Measurements from ENCODE around the gene LTBP3. TPM values are rescaled to one million over a fixed set of nuclear protein-coding genes. Genes with fewer than 3 reads are reported as not detected.

The LTBP3 gene
- total and polyA plus RNA-seq, 4 donors = 47.5 to 198 (median 114) TPM

GRCh38 chr11:65563601-65564000, 5.4 kb upstream of the LTBP3 start:
- WGBS (ENCODE audit: insufficient coverage) = 97% methylated on average over 3 of the region's 4 CpGs
- no peak overlapping the region for H3K4me3 ChIP-seq (ENCODE audit: low read depth, low read length)
- H3K36me3 ChIP-seq (ENCODE audit: control insufficient read depth, insufficient read depth, low read length) = peaks cover 13% of the 10 kb centered on the region
- no peaks in the 10 kb centered on the region for H3K9me3 ChIP-seq (ENCODE audit: control insufficient read depth, insufficient read depth, low read length)
- no peaks in the 10 kb centered on the region for H3K27me3 ChIP-seq (ENCODE audit: control insufficient read depth, insufficient read depth, low read length)
- DNase-seq (ENCODE audit: low read depth in 4 of 6, low spot score in 6 of 6) = no peak
- H3K27ac ChIP-seq (ENCODE audit: low read depth, low read length) = no peak overlapping the region
- H3K4me1 ChIP-seq (ENCODE audit: control insufficient read depth, insufficient read depth, low read length) = peaks cover 31% of the 10 kb centered on the region

- Histone ChIP-seq H3K36me3 (ENCODE audit: control insufficient read depth, insufficient read depth, low read length) (peaks cover 5% of the 10 kb centered on the region), H3K27ac (ENCODE audit: low read depth, low read length) (no peak overlapping the region), H3K9me3 (ENCODE audit: control insufficient read depth, insufficient read depth, low read length) (no peaks in the 10 kb centered on the region), H3K4me1 (ENCODE audit: control insufficient read depth, insufficient read depth, low read length) (peaks cover 33% of the 10 kb centered on the region), H3K27me3 (ENCODE audit: control insufficient read depth, insufficient read depth, low read length) (no peaks in the 10 kb centered on the region), H3K4me3 (ENCODE audit: low read depth, low read length) (no peak overlapping the region)
- 94% methylated on average over 2 of the region's 9 CpGs for WGBS (ENCODE audit: insufficient coverage)
- DNase-seq (ENCODE audit: low read depth in 4 of 6, low spot score in 6 of 6) = no peak
These were observed 4.6 kb upstream of the LTBP3 start for GRCh38 chr11:65562788-65563187.

DNA sequence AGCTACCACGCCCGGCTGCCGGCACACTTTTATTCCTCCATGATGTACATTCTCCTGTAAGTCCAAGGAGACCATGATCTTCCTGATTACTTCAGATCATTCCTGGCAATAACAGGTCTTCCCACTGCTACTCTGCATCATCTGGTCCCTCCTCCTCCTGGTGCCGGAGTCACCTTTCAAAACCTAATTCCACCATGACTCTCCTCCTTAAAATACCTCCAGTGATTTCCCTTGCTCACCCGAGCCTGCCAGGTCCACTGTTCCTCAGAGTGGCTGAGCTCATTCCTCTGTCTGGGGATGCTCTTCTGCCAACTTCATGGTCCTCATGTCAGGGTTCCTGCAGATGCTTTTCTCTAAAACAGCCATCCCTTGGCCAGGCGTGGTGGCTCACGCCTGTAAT, 3.9 kb upstream of the LTBP3 start:
- 90% methylated on average over 7 of the region's 7 CpGs for WGBS (ENCODE audit: insufficient coverage)
- Histone ChIP-seq H3K36me3 (ENCODE audit: control insufficient read depth, insufficient read depth, low read length) (peaks cover 2% of the 10 kb centered on the region), H3K4me1 (ENCODE audit: control insufficient read depth, insufficient read depth, low read length) (peaks cover 38% of the 10 kb centered on the region), H3K9me3 (ENCODE audit: control insufficient read depth, insufficient read depth, low read length) (no peaks in the 10 kb centered on the region), H3K27me3 (ENCODE audit: control insufficient read depth, insufficient read depth, low read length) (no peaks in the 10 kb centered on the region), H3K27ac (ENCODE audit: low read depth, low read length) (no peak overlapping the region), H3K4me3 (ENCODE audit: low read depth, low read length) (no peak overlapping the region)
- no peak for DNase-seq (ENCODE audit: low read depth in 4 of 6, low spot score in 6 of 6)

DNA sequence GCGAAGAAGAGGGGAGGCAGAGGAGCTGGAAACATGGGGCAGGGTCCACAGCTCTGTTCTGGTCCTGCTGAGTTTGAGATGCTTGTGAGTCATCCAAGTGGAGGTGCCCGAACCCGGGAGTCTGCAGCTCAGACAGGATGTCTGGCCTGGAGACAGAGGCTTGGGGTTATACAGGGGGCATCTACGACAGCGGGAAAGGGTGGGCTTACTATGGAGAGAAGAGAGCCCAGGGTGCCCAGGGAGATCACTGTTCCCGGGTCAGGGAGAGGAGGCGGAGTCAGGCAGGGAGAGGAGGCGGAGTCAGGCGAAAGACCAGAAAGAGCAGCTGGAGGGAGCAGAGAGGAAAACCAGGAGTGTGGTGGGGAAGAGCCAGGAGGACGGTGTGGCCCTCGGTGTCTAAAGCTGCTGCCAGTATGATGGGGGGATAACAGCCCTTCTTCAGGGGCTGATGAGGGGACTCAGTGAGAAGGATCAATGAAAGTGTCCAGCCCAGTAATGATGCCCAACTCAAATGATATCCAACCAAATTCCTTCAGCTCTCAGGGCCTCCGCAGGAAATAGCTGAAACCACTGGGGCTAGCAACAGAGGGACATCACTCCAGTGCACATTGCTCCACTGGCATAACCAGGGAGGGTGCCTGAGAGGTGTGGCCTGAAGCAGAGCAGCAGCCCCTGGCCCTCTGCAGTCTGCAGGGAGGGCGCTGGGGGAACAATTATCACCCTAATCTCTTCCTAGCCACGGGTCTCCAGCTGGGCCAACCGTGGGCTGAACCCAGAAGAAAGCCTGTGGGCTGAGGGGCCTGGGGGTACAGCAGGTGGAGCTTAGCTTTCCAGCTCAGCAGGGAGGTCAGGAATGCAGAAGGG, 2.6 kb upstream of the LTBP3 start:
- peak in 2 of 6 donors; percentile 49 to 70 for DNase-seq (ENCODE audit: low read depth in 4 of 6, low spot score in 6 of 6)
- peaks cover 7% of the 10 kb centered on the region for H3K36me3 ChIP-seq (ENCODE audit: control insufficient read depth, insufficient read depth, low read length)
- peaks cover 51% of the 10 kb centered on the region for H3K4me1 ChIP-seq (ENCODE audit: control insufficient read depth, insufficient read depth, low read length)
- H3K27ac ChIP-seq (ENCODE audit: low read depth, low read length) = peak overlapping the region; percentile 99
- WGBS (ENCODE audit: insufficient coverage) = 19% methylated on average over 13 of the region's 15 CpGs
- H3K4me3 ChIP-seq (ENCODE audit: low read depth, low read length) = no peak overlapping the region
- no peaks in the 10 kb centered on the region for H3K27me3 ChIP-seq (ENCODE audit: control insufficient read depth, insufficient read depth, low read length)
- H3K9me3 ChIP-seq (ENCODE audit: control insufficient read depth, insufficient read depth, low read length) = no peaks in the 10 kb centered on the region

- 42% methylated on average over 5 of the region's 5 CpGs for WGBS (ENCODE audit: insufficient coverage)
- H3K27me3 ChIP-seq (ENCODE audit: control insufficient read depth, insufficient read depth, low read length) = no peaks in the 10 kb centered on the region
- H3K4me3 ChIP-seq (ENCODE audit: low read depth, low read length) = no peak overlapping the region
- H3K27ac ChIP-seq (ENCODE audit: low read depth, low read length) = peak overlapping the region; percentile 99
- peaks cover 12% of the 10 kb centered on the region for H3K36me3 ChIP-seq (ENCODE audit: control insufficient read depth, insufficient read depth, low read length)
- H3K9me3 ChIP-seq (ENCODE audit: control insufficient read depth, insufficient read depth, low read length) = no peaks in the 10 kb centered on the region
- H3K4me1 ChIP-seq (ENCODE audit: control insufficient read depth, insufficient read depth, low read length) = peaks cover 58% of the 10 kb centered on the region
- DNase-seq (ENCODE audit: low read depth in 4 of 6, low spot score in 6 of 6) = peak in 2 of 6 donors; percentile 58 to 71
These were observed 1.9 kb upstream of the LTBP3 start for GRCh38 chr11:65559951-65560537.

DNA sequence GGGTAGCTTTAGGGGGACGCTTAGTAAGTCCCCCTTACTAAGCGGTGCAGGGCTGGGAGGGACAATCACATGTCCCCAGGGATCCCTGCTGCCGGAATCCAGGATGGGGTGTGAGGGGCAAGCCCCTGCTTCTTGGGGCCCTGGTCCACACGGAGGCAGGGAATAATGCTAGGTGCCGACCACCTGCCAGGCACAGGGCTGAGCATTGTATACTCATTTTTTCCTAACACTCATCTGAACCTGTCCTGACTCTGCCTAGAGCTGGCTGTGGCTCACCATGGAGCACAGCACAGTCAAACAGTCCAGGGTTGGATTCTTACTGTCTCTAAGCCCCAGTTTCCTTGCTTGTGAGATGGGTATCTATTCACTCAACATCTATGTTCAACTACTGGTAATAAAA, 1.4 kb upstream of the LTBP3 start:
- H3K4me1 ChIP-seq (ENCODE audit: control insufficient read depth, insufficient read depth, low read length) = peaks cover 63% of the 10 kb centered on the region
- no peak overlapping the region for H3K4me3 ChIP-seq (ENCODE audit: low read depth, low read length)
- H3K36me3 ChIP-seq (ENCODE audit: control insufficient read depth, insufficient read depth, low read length) = peaks cover 15% of the 10 kb centered on the region
- DNase-seq (ENCODE audit: low read depth in 4 of 6, low spot score in 6 of 6) = no peak
- H3K27me3 ChIP-seq (ENCODE audit: control insufficient read depth, insufficient read depth, low read length) = no peaks in the 10 kb centered on the region
- no peaks in the 10 kb centered on the region for H3K9me3 ChIP-seq (ENCODE audit: control insufficient read depth, insufficient read depth, low read length)
- H3K27ac ChIP-seq (ENCODE audit: low read depth, low read length) = peak overlapping the region; percentile 99
- WGBS (ENCODE audit: insufficient coverage) = 60% methylated on average over 1 of the region's 5 CpGs

DNA sequence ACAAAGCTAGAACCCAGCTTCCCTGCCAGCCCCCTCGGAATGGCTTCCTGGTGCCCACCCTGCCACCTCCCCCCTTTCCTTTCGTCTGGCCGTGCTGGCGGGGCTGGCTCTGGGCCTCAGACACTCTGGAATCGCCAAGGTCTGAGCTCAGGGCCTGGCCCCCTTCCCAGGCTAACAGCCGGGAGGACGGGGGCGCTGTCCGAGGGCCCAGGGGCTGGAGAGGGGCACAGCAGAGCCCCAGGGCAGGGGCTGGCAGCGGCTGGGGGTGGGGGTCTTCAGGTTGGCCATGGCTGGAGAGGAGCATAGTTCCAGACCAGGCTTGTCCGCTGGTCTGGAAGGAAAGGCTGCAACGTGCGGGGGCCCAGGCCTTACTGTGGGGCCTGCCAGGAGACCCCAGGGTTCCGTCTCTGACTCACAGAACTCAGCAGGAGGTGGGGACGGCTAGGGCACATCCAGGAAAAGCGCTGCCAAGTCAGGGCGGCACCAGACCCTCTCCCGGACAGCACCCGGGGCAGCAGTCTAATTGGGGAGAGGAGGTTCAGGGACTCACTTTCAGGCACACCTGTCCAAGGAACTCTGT, 861 bp upstream of the LTBP3 start:
- peak in 3 of 6 donors; percentile 47 to 91 (median 61) for DNase-seq (ENCODE audit: low read depth in 4 of 6, low spot score in 6 of 6)

DNA sequence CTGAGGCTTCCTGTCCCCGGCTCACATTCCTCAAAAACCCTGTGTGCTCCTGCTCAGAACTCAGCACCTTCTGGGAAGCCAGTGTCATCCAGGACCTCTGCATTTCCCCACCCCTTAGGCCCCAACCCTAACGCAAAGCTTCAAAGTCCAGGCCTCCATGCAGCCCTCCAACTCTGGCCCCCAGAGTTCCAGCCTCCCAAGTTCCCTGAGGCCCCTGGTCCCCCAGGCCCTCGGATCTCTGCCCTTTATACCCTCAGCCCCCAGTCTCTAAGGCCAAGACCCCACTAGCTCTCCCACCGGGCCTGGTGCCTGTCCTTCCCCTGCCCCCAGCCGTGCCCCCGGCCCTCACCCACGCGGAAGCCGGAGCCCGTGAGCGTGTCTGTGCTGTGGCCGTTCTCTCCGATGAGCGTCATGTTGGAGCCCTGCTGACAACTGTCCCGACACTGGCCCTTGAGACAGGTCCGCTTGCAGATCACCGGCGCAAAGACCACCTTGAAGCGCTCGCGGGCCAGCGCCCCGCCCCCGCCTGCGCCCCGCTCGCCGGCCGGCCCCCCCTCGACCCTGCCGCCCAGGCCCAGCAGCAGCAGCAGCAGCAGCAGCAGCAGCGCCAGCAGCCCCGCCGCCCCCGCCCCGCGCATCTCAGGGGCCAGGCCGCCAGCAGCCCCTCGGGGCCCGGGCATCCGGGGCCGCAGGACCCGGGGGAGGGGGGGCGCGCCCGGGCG, 718 bp downstream of the LTBP3 start:
- peak in 1 of 6 donors; percentile 44 for DNase-seq (ENCODE audit: low read depth in 4 of 6, low spot score in 6 of 6)
- WGBS (ENCODE audit: insufficient coverage) = 3% methylated on average over 38 of the region's 47 CpGs
- no peaks in the 10 kb centered on the region for H3K9me3 ChIP-seq (ENCODE audit: control insufficient read depth, insufficient read depth, low read length)
- H3K27me3 ChIP-seq (ENCODE audit: control insufficient read depth, insufficient read depth, low read length) = no peaks in the 10 kb centered on the region
- peaks cover 71% of the 10 kb centered on the region for H3K4me1 ChIP-seq (ENCODE audit: control insufficient read depth, insufficient read depth, low read length)
- peak overlapping the region; percentile 85 for H3K27ac ChIP-seq (ENCODE audit: low read depth, low read length)
- peaks cover 35% of the 10 kb centered on the region for H3K36me3 ChIP-seq (ENCODE audit: control insufficient read depth, insufficient read depth, low read length)
- H3K4me3 ChIP-seq (ENCODE audit: low read depth, low read length) = peak overlapping the region; percentile 64

More for the DNA sequence above, 861 bp upstream of the LTBP3 start:
- 25% methylated on average over 19 of the region's 19 CpGs for WGBS (ENCODE audit: insufficient coverage)
- Histone ChIP-seq H3K9me3 (ENCODE audit: control insufficient read depth, insufficient read depth, low read length) (no peaks in the 10 kb centered on the region), H3K36me3 (ENCODE audit: control insufficient read depth, insufficient read depth, low read length) (peaks cover 19% of the 10 kb centered on the region), H3K27me3 (ENCODE audit: control insufficient read depth, insufficient read depth, low read length) (no peaks in the 10 kb centered on the region), H3K4me3 (ENCODE audit: low read depth, low read length) (peak overlapping the region; percentile 43), H3K4me1 (ENCODE audit: control insufficient read depth, insufficient read depth, low read length) (peaks cover 68% of the 10 kb centered on the region), H3K27ac (ENCODE audit: low read depth, low read length) (peak overlapping the region; percentile 99)

DNA sequence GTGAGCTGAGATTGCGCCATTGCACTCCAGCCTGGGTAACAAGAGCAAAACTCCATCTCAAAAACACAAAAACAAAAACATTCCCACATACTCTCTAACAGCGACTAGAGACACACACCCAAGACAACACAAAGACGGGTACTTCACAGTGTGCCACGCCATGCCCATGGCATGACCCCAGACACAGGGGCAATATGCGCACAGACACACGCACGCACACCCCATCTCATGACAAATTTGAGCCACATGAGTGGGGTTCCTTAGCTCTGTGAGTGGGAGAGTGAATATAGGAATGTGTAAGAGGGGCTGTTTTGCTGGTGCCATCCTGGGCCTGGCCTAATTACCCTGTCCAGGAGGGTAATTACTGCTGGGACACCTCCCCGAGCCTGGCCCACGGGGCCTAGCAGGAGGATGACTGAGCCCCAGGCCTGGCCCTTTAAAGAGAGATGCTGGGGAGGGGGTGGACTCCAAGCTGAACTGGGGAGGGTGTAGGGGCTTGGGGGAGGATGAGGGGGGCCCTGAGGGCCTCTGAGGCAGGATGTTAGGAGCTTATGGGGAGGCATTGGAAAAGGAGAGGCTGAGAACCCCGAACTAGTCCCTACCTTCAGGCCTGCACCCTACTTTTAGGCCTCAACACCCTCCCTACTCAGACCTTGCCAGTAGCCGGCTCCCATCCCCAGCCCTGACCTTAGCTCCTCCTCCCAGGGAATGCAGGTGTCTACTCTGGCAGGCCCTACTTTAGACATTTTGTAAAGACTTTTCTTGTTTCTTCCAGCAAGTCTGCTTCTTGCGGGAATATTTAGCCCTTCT, 1.5 kb downstream of the LTBP3 start:
- Histone ChIP-seq H3K27me3 (ENCODE audit: control insufficient read depth, insufficient read depth, low read length) (no peaks in the 10 kb centered on the region), H3K4me1 (ENCODE audit: control insufficient read depth, insufficient read depth, low read length) (peaks cover 71% of the 10 kb centered on the region), H3K36me3 (ENCODE audit: control insufficient read depth, insufficient read depth, low read length) (peaks cover 42% of the 10 kb centered on the region), H3K9me3 (ENCODE audit: control insufficient read depth, insufficient read depth, low read length) (no peaks in the 10 kb centered on the region), H3K27ac (ENCODE audit: low read depth, low read length) (peak overlapping the region; percentile 85), H3K4me3 (ENCODE audit: low read depth, low read length) (peak overlapping the region; percentile 64)
- 71% methylated on average over 7 of the region's 12 CpGs for WGBS (ENCODE audit: insufficient coverage)
- DNase-seq (ENCODE audit: low read depth in 4 of 6, low spot score in 6 of 6) = no peak

Measured in spinal cord (tissue), 10 donors.